RWPE1 (cell line): Measurements from ENCODE around the gene BORCS6.

Experiments
- CTCF ChIA-PET: fragments of 350-600 bp; sonication (Branson Sonifier 250); formaldehyde crosslinking; extraction: SDS; loops from one replicate; lab custom pipeline; 2021; lab: Yijun Ruan, JAX
- POLR2A ChIA-PET: fragments of 400-600 bp; formaldehyde crosslinking; extraction: SDS; loops from one replicate; lab custom pipeline; 2020; ENCODE audit warnings: antibody characterized with exemption; ENCODE audit not compliant: low non-redundant PET; lab: Yijun Ruan, JAX
- DNase-seq: peaks from one replicate; pipeline ENCODE4 v3.0.0; 2012; ENCODE audit warnings: low spot score
- H3K27ac ChIP-seq: fragments of 450-650 bp; 2 replicates; pipeline ENCODE4 v1.5.1; 2017
- CTCF ChIP-seq: fragments of 450-650 bp; conservative IDR thresholded peaks from 2 replicates; pipeline ENCODE4 v1.5.1; 2017; ENCODE audit warnings: low read depth, mild to moderate bottlenecking

Gene BORCS6

GRCh38 chr17:8160224-8160577 is 29.8 kb downstream of the BORCS6 start:
- TF ChIP-seq CTCF, result no peak
- ChIA-PET POLR2A (no interaction called here), CTCF (interaction anchor here (0.5 to 1.0 kb wide), 3 partner anchors 24 to 810 kb away, joined by 4 to 5 read pairs (median 4); no protein-coding TSS in a partner anchor)
- peak overlapping the region; percentile 98 for H3K27ac ChIP-seq
- no peak for DNase-seq

- ChIA-PET POLR2A (no interaction called here), CTCF (interaction anchor here (0.5 to 1.2 kb wide), 3 partner anchors 23 to 38 kb away, joined by 4 read pairs; no protein-coding TSS in a partner anchor)
- no peak for TF ChIP-seq CTCF
- H3K27ac ChIP-seq, result peak overlapping the region; percentile 98
- DNase-seq, result no peak
Measured at GRCh38 chr17:8159459-8160223, 30.3 kb downstream of the BORCS6 start.

GRCh38 chr17:8159032-8159400 is 31.0 kb downstream of the BORCS6 start:
- ChIA-PET CTCF (interaction anchor here (1.0 to 1.2 kb wide), 2 partner anchors 13 to 37 kb away, joined by 3 to 4 read pairs; no protein-coding TSS in a partner anchor), POLR2A (no interaction called here)
- no peak for DNase-seq
- peak overlapping the region; percentile 98 for H3K27ac ChIP-seq
- TF ChIP-seq CTCF, result no peak; the same call in 1 of the 2 replicates

- DNase-seq, result peak; percentile 69
- ChIA-PET POLR2A (no interaction called here), CTCF (interaction anchor here (0.6 to 1.2 kb wide), 6 partner anchors 8 to 62 kb away, joined by 3 to 4 read pairs (median 3); partner anchors contain the start of gene HES7)
- peak overlapping the region; percentile 98 for H3K27ac ChIP-seq
- peak; percentile 85 for TF ChIP-seq CTCF
Measured at GRCh38 chr17:8158267-8159031, 31.5 kb downstream of the BORCS6 start.

GRCh38 chr17:8156246-8156992 is 33.6 kb downstream of the BORCS6 start:
- H3K27ac ChIP-seq, result peak overlapping the region; percentile 98
- no peak for TF ChIP-seq CTCF
- POLR2A ChIA-PET, result interaction anchor here (0.7 to 1.0 kb wide), 3 partner anchors 16 to 30 kb away, joined by 3 to 4 read pairs (median 3); no protein-coding TSS in a partner anchor
- CTCF ChIA-PET, result interaction anchor here (1.7 kb wide), 1 partner anchor 37 kb away, joined by 6 read pairs; no protein-coding TSS in a partner anchor
- peak; percentile 100 for DNase-seq

- TF ChIP-seq CTCF, result no peak
- ChIA-PET CTCF (interaction anchor here (1.7 kb wide), 1 partner anchor 37 kb away, joined by 6 read pairs; no protein-coding TSS in a partner anchor), POLR2A (interaction anchor here (1.0 to 1.2 kb wide), 2 partner anchors 8 to 18 kb away, joined by 3 to 4 read pairs; no protein-coding TSS in a partner anchor)
- DNase-seq, result no peak
- H3K27ac ChIP-seq, result peak overlapping the region; percentile 98
Measured at GRCh38 chr17:8155996-8156245, 34.1 kb downstream of the BORCS6 start.
